HG03103 (cell line): Measurements from ENCODE around the gene TMEM114.
A peak's percentile ranks its signal among the peaks of the same experiment; 100 is the strongest.

Experiments used
- ATAC-seq: cut with Tn5 transposase; IDR thresholded peaks from one replicate; pipeline ENCODE4 v1.9.1; 2021; ENCODE audit warnings: low read depth; ENCODE audit not compliant: unreplicated experiment

TMEM114 gene

GRCh38 chr16:8611886-8612600 lies 21.7 kb upstream of the TMEM114 start:
- ATAC-seq = no peak

GRCh38 chr16:8611122-8611521 lies 20.8 kb upstream of the TMEM114 start:
- ATAC-seq = no peak

DNA sequence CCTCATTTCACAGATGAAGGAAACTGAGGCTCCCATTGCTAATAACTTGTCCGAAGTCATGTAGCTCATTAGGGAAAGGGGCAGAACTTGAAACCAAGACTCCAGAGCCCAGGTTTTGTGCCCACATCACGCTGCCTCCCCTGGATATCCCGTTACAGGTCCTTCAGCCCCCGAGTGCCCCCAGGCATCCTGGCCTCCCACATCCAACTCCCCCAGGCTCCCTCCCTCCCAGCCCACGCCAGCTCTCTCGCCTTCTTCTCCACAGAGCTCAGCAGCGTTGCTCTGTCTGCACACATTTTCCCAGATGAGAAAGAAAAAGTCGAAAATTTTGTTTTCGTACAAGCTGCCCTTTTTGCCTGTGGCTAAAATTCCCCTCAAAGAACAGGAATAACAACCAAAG lies 16.9 kb upstream of the TMEM114 start:
- ATAC-seq = no peak

- ATAC-seq = no peak
These were observed 15.2 kb upstream of the TMEM114 start for GRCh38 chr16:8605554-8605953.

- no peak for ATAC-seq
These were observed 9.9 kb upstream of the TMEM114 start for GRCh38 chr16:8600144-8600775.

GRCh38 chr16:8596581-8596980 lies 6.3 kb upstream of the TMEM114 start:
- no peak for ATAC-seq

DNA sequence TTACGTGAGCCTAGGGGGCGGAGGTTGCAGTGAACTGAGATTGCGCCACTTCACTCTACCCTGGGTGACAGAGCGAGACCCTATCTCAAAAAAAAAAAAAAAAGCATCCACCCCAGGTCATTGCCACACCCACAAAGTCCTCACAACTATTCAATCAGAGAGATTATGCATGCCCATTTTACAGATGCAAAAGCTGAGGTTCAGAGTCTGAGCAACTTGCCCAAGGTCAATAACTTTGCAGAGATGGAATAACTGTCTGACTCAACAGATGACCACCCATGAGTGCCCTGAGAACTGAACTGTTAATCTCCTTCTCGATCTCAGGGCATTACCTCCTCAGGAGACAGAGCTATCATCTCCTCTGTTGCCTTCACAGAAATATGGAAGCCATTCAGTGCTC lies 5.5 kb upstream of the TMEM114 start:
- no peak for ATAC-seq

DNA sequence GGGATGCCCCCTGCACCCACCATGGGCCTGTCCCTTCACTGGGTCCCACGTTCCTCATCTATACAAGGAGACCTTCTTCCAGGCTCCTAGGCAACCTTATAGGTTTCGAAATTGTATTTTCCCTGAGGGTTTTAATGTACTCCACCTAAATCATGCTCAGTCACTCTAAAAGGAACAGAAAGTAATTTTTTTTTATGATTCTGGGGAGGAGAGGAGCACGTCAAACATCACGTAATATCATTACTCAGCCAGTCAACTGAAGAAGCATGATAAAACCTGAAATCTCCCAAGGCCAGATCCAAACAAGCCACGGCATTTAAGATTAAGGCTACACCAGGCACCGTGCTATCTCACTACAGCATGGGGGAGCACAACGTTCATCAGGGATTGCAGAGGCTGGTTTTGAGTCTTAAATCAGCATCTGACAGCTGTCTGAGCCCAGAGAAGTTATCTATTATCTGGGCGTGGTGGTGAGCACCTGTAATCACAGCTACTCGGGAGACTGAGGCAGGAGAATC lies 3.9 kb upstream of the TMEM114 start:
- no peak for ATAC-seq

DNA sequence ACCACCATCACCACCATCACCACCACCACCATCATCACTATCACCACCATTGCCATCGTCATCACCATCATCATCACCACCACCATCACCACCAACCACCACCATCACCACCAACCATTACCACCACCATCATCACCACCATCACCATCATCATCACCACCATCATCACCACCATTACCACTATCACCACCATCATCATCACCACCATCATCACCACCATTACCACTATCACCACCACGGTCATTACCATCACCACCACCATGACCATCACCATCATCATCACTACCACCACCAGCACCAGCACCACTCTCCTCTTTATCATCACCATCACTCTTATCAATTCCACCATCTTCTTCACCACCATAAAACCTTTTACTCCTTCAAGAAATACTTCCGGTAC lies 1.1 kb upstream of the TMEM114 start:
- no peak for ATAC-seq

DNA sequence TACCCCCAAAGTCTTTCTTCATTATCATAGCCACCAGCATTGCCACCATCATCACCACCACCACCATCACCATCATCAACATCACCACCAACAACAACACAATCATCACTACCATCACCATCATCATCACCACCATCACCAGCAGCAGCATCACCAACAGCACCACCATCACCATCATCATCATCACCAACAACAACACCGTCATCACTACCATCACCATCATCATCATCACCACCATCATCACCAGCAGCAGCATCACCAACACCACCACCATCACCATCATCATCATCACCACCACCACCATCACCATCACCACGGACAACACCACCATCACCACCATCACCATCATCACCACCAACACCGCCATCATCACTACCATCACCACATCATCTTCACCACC lies 500 bp upstream of the TMEM114 start:
- ATAC-seq = no peak

GRCh38 chr16:8589057-8589899 lies 1.0 kb downstream of the TMEM114 start:
- ATAC-seq = no peak

DNA sequence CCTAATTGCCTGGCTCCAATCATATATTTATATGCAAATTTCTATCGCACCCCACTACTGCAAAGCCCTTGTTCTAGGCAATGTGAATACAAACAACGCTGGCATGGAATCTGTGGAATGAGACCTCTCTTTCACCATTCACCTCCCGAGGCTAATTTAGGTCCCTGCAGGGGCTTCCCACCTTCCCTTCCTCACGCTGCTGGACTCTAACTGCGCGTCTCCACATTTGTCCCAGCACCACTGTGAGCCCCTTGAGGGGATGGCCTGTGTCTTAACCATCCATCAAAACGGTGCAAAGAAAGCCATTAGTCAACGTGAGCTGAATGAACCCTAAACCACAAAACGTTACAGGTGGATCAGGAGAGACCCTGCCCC lies 1.6 kb downstream of the TMEM114 start:
- no peak for ATAC-seq

- no peak for ATAC-seq
These were observed 3.2 kb downstream of the TMEM114 start for GRCh38 chr16:8587065-8587464.

- ATAC-seq = no peak
These were observed 4.5 kb downstream of the TMEM114 start for GRCh38 chr16:8585857-8586256.

GRCh38 chr16:8585041-8585440 lies 5.3 kb downstream of the TMEM114 start:
- no peak for ATAC-seq

DNA sequence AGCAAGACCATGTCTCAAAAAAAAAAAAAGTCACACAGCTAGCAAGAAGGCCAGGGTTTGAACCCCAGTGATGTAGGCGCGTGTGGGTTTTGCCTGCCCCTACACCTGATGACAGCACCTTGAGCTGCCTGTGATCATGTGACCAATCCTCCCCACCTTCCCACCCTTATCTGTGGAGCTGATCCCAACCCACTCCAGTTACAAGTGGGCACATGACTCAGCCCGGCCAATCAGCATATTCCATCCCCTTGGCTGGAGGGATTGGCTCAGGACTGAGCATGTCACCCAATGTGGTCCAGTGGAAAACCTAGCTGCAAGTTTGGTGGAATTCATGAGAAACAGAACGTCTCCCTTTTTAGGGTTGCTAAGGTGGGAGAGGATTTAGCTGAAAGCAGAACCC lies 6.6 kb downstream of the TMEM114 start:
- ATAC-seq = no peak

GRCh38 chr16:8583199-8583598 lies 7.1 kb downstream of the TMEM114 start:
- ATAC-seq = no peak

GRCh38 chr16:8581831-8582580 lies 8.3 kb downstream of the TMEM114 start:
- peak; percentile 64 for ATAC-seq

DNA sequence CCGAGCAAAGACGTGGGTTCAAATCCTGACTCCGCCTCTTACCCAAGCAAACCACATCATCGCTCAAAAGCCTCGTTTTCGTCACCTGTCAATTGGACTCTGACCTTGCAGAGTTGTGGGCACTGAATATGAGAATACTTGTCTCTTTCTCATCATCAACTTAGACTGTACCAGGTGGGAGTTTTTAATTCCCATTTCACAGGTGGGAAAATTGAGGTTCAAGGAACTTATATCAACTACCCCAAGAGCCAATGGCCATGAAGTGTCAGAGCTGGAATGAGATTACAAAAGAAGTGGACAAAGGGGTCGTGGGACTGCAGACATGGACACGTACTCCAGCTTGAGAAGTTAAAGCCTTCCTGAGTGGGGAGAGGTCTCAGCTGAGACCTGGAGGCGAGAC lies 10.8 kb downstream of the TMEM114 start:
- no peak for ATAC-seq

DNA sequence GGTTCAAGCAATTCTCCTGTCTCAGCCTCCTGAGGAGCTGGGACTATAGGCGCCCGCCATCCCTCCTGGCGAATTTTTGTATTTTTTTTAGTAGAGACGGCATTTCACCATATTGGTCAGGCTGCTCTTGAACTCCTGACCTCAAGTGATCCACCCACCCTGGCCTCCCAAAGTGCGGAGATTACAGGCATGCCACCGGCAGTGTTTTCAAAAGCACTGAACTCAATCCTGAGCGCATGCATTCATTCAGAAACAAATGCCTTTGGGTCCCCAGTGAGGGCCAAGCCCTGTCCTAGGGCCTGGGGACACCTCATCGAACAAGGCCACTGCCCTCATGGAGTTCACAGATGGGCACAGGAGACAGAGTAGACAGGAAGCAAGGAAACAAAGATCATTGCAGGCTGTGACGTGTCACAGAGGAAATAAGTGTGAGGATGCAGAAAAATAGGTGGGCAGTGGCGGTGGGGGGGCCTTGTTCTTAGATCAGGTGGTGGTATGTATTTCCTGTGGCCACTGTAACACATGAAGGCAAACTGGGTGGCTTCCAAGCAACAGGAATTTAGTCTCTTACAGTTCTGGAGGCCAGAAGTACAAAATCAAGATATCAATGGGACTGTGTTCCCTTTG lies 12.5 kb downstream of the TMEM114 start:
- no peak for ATAC-seq
